HG02623 (cell line): ENCODE measurements around the gene MRO.
"Not testable (repeated sequence)": the region's sequence is repeated elsewhere in the genome, so short reads cannot be mapped to it uniquely, and the experiment has no call there.

Experiments
- ATAC-seq: cut with Tn5 transposase; IDR thresholded peaks from one replicate; pipeline ENCODE4 v1.9.1; 2021; ENCODE audit warnings: moderate library complexity; ENCODE audit not compliant: unreplicated experiment

MRO gene

DNA sequence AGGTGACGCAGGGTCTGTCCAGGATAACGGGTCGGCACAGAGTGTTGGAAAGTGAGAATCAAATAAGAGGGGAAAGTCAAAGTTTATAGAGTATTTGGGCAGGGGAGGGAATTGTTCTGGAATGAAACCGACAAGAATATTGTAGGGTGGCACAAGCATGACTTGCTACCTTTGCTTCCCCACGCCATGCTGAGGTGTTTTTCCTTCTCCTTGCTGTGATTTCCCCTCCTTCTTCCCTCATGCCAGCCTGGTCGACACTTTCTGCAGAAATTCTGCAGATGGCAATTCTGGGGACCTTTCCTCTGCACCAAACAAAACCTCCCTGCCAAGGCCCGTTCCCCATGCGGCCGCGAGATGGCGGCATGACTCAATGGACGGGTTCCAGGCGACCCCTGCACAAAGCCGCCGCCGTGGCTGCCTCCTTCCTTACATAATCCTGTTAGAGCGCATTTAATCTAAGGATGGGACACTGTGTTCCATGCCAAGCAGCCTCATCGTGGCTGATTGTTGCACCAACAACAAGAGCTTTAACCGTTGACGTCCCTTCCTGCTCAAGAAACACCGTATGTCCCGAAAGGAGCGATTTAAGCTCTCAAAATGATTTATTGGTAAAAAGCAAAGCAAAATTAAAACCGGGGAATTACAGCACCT lies at the start of gene MRO:
TSS of gene MRO (minus strand) at position 289 of the 651 bp plus-strand sequence. CDS start 10,616 bp downstream, outside the sequence.
- ATAC-seq = peak; percentile 92

DNA sequence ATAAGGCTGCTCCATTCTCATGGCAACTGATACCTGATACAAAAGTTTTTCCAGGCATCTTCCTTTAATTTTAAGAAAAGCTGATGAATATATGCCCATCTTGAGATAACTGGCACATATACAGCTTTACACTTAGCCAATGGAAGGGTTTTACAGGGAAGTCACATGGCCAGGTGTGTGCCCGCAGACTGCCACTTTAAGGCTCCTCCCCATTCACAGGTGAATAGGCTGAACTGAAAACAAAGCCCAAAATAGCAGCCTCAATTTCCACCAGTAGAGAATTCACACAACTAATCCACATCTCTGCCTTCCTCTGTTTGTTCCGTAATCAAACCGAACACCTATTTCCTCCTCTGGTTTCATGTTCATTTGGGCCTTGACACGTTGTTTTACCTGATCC lies 49.3 kb upstream of the MRO start:
- ATAC-seq = no peak

DNA sequence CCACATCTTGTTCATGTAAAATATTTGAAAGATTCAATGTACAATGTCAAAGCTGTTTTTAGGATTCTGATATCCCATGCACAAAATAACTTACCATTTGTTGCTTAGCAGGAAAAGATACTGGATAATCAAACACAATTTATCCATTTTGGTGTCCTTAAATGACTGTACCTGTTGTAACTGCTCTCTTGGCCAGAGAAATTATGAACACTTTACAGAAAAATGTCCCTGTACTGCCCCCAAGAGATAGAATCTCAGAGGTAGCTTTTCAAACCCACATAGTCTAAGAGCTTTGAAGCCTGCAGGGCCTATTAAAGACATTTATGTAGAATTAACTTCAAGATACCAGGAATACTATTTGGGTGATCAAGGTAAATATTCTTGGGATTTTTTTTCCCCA lies 46.9 kb upstream of the MRO start:
- peak; percentile 55 for ATAC-seq

DNA sequence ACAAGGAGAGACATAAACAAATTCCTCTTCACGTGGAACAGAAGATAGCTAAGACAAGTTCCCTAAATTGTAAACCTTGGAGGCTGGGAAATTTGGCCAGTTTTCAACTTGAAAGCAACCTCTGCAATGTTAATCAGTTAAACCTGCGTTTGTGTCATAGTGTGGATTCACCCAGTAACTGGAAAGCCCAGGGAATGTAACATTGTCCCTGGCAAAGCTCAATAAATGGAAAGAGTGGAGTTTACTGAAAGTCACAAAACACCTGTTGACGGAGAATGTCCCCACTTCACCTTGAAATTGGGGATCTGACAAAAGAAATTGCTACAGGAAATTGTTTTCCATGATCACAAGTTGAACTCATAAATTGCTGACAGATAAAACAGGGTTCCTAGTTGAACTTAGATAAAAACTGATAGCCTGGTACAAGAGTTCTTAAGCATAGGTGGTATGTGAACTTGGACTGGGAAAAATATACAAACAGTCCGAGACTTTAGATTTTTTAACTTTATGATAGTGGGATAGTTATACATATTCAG lies 44.1 kb upstream of the MRO start:
- ATAC-seq = no peak

DNA sequence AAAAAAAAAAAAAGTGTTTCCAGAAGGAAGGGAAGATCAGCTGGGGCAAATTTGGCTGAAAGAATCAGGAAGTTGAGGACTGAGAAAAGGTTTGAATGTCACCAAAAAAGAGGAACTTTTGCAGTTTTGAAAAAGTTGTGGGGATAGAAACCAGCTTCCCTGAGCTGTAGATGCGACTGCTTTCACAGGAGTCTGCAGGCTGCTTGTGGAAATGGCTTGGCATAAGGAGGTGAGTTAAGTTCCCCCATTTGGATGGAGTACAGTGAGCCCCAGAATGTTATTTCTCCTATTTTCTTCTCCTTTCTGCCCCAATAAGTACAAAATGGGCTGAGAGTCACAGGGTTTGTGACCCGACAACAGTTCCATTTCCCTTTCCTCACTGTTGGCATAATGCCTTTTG lies 42.6 kb upstream of the MRO start:
- ATAC-seq = no peak

DNA sequence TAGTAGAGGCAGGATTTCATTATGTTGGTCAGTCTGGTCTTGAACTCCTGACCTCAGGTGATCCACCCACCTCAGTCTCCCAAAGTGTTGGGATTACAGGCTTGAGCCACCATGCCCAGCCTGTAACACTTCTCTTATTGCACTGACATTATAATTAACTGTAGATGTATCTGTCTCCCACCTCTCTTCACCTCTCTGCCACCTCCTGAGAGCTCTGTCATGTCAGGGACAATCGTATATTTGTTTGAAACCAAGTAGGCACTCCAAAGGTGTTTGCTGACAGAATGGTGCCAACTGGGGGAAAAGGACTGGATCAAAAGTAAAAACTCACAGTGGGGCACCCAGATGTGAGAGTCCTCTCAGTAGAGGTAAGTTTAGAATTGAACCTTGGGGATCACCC lies 41.8 kb upstream of the MRO start:
- no peak for ATAC-seq

DNA sequence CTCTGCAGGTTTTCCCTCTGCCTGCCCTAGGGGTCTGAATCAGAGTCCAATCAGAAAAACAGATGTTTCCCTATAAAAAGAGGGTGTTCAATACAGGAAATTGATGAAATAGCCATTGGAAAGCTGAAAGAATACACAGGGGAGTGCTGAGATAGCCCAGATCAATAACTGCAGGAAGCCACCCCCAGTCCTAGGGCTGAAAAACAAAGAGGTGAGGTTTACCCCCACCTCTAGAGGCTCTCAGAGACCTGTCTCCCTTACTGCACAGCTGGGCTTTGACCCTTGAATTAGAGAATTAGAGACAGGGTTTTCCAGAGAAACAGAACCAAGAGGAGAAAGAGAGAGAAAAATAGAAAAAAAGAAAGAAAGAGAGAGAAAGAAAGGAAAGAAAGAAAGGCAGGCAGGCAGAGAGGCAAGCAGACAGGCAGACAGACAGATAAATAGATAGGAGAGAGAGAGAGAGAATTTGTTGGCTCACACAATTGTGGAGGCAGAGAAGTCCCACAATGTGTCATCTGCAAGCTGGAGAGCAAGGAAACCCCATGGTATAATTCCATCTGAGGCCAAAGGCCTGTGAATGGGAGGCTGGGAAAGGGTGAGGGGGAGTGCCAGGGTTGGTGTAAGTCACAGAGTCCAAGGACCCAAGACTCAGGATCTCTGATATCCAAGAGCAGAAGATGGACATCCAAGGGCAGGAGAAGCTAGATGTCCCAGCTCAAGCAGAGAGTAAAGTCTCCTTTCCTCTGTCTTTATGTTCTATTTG lies 40.2 kb upstream of the MRO start:
- ATAC-seq = no peak

DNA sequence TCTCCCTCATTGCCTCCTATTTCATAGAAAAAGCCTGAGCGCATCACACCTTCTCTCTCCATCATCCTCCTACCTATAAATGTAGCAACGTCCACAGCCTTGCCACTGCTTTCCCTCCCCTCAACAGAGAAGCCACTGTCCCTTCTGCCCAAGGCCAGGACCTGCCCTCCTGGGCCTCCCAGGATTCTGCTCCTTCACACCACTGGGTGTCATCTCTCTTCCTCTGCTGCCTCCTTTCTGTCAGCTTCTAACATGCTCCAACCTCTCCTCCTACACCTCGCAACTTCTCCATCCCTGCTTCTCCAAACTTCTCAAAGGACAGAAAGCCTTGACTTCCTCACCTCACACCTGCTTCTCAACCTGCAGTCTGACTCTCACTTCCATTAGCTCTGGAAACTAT lies 37.9 kb upstream of the MRO start:
- ATAC-seq = no peak

DNA sequence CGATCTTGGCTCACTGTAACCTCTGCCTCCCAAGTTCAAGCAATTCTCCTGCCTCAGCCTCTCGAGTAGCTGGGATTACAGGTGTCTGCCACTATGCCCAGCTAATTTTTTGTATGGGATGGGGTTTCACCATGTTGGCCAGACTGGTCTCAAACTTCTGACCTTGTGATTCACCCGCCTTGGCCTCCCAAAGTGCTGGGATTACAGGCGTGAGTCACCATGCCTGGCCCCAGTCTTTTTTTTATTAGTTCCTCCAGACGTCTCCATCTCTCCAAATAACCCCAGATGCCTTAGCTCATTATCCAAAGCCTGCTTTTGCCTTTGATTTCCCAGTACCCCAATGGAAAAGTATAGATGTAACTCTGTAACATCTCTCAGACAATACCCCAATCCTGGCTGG lies 37.4 kb upstream of the MRO start:
- not testable (repeated sequence) for ATAC-seq

DNA sequence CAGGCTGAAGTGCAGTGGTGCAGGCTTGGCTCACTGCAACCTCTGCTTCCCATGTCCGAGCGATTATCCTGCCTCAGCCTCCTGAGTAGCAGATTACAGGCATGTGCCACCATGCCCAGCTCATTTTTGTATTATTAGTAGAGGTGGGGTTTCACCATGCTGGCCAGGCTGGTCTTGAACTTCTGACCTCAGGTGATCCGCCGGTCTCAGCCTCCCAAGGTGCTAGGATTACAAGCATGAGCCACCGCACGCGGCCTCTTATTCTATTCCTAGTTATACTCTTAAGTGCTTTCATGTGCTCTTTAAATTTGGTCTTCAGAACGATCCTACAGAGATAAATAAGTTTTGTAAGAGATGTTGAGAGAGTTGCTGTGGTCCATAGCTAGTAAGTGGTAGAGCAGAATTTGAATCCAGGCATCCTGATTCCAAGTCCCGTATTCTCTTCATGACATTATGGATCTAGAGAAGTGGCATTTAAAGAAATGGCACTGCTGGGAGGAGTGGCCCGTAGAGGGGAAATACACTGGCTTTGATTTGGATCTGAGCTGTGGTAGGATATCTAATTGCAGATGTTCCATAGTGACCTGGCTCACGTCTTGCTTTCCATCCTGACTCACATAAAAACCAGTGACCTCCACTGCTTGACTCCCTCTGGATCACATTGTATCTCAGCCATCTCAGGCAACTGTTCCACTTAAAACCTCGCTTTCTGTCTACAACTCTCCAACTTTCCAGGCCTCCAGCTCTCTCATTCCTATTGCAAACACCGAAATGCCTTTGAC lies 36.4 kb upstream of the MRO start:
- ATAC-seq = no peak

DNA sequence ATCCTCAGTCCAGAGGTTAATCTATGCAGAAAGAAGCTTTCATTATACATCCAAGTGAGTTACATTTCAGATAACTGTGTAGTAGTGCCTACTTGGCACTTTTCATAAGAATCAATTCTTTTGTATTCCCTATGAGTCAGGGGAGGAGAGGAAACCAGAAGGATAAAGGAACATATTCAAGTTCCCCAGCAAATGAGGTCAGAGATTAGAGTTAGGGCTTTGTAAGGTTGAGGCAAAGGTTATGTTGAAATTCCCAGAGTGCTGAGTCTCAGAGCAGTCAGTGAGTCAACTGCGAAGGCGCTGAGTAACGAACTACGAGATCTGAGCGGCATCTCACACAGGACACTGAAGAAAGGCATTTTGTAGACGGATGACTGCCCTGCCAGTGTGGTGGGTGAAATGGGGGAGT lies 34.1 kb upstream of the MRO start:
- no peak for ATAC-seq

DNA sequence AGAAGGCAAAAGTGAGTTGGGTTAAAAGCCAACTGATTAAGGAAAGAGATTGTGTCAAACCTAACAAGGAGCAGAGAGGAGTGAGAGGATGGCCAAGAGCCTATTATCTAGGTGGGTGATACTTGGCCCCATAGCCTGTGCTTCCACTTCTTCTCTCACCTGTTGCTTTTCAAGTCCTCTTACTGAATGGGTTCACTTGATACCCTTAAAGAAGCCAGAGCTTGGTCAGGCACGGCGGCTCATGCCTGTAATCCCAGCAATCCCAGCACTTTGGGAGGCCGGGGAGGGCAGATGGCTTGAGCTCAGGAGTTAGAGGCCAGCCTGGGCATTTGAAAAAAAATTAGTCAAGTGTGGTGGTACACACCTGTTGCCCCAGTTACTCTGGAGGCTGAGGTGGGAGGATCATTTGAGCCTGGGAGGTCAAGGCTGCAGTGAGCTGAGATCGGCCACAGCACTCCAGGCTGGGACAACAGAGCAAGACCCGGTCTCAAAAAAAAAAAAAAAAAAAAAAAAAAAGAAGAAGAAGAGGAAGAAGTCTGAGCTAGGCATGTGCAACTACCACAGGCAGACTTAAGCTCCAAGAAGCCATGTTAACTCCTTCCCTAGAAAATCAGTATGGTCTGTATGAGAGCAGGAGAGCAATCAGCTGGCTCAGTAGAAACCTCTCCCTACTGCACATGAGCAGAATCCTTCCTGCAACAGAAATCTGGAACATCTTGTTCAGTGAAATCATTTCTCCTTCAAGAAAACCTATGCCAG lies 30.7 kb upstream of the MRO start:
- ATAC-seq = no peak

DNA sequence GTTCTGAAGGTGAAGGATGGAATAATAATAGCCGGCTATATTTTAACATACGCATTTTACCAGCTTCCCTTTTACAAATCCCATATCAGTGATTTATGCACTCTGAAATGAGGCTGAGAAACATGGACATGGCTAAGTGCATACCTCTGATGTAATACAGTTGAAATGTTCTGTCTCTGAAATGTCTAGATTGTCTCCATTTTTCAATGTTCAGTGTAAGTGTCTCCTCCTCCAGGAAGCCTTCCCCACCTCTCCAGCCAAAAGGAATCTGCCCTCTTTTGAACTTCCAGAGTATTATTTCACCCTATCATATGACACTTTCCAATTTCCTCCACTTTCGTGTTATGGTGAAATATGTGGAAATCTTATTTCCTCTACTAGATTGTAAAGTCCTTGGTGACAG lies 29.6 kb upstream of the MRO start:
- no peak for ATAC-seq

DNA sequence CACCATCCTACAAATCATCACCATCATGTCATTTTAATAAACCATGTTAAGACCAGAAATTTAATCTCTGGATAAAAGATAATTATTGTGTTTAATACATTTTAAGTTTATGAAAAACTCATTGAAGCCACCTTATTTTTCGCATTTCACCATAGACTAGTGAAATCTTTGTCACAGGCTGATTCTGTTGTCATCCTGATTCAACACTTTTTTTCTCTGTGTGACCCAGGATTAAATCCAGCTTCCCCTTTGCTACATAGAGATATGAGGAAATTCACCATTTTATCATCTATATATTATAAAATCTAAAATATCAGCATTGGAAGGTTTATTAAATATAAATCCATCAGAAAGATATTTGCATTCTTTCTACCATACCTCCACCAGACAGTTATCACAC lies 29.2 kb upstream of the MRO start:
- no peak for ATAC-seq

DNA sequence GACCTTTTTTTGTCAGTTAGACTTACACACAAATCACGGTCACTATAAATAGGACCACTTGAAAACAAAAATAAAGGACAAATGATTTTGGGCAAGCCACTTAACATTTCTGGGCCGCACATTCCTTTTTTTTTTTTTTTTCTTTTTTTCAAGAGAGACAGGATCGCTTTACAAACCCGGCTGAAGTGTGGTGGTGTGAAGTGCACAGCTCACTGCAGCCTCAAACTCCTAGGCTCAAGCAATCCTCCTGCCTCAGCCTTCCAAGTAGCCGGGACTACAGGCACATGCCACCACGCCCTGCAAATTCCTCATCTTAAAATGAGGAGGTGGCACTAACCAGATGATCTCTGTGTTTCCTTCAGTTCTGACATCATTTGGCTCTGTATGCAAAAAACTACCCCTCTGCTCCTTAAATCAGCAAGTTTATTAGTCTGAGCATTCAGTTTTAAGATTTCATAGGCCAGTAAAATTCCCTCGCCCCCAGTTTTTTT lies 28.3 kb upstream of the MRO start:
- no peak for ATAC-seq

DNA sequence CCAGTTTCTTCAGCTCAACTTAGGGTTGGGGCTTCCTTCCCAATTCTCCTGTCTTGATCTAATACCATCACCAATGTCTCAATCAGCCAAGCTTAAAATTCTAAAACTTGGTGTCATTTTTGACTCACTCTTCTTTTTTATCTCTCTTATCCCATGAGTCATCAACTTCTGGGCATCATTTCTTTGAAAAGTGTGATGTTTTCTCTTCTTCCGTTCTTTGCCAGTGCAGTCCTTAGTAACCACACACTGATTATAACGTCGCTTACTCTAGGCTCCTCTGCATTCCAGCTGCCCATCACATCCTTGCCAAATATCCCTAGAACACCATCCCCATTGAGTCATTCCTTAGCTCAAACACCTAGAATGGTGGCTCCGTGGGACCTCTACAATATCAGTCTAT lies 27.4 kb upstream of the MRO start:
- ATAC-seq = no peak

DNA sequence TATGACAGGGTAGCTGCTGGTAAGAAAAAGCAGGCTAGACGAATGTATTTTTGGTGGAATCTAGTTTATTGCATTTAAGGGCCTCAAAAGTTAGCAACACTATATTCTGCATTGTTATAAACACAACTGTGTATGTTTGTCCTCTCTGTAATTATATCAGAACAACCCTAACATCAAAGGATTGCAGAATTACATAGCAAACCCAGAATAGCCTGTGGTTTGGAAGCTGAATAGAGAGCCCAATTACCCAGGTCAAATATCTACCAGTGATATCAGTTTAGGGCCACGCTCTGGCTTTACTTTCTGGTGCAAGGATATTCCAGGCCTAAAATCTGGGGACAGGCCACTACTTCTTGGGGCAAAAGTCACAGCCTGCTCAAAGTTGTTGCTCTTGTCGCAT lies 25.1 kb upstream of the MRO start:
- no peak for ATAC-seq

DNA sequence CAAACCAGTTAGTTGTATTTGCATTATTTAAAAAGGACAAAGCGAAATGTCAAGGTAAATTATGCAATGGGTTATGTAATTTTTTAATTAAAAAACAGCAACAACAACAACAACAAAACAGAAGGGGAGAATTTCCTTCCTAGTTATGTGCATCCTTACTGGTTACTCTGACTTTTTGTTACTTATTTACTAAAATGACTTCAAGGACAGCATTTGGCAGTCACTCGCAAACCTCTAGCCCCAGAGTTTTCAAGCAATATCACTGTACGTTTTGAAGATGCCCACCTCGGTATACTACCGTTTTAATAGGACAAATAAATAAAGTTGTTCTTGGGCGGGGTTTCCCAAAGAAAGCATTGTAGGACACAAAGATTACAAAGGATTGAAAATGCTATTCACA lies 24.7 kb upstream of the MRO start:
- no peak for ATAC-seq

DNA sequence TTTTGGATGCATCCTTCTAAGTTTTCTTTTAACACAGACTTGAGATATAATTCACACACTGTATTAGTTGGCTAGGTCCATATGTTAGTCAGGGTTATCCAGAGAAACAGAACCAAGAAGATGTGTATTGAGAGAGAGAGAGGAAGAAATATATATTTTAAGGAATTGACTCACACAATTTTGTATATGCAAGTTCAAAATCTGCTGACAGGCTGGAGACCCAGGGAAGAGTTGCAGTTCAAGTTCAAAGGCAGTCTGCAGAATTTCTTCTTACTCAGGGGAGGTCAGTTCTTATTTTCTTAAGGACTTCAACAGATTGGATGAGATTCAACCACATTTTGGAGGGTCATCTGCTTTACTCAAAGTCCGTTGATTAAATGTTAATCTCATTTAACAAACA lies 23.0 kb upstream of the MRO start:
- ATAC-seq = no peak

DNA sequence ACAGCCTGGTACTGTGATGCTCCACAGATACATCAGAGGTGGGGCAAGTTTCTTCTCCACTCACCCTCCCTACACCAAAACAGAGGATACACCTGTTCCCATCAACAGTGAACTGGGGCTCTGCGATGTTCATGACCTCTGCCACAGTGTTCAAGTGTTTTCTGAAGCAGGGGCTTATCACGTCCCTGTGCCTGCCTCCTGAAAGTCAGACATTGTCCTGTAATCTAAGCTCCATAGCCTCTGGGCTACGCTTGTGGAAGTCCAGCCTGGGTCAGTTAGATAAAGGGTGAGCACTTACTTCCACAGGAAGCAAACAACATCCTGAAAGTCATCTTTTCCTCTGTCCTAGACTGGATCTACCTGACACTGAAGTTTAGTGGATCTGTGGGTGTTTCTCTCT lies 20.2 kb upstream of the MRO start:
- no peak for ATAC-seq

DNA sequence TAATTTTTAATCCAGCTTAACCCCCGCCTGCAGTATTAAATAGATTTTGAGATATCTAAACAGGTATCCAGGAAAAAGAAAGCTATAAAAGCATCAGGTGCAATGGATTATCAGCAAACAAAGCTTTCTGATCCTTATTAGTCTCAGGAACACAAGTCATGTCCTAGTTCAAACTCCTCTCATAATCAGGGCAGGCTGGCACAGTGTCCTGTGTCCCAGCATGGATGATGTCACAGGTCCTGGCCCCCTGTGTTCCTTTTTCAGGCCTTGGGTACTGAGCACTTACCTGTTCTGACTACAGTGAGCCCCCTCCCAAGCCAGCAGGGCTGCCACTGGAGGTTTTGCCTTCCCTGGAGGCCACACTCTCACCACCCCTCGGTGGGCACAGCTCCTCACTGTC lies 19.5 kb upstream of the MRO start:
- ATAC-seq = no peak
